Dedifferentiated amniotic fluid mesenchymal stem cell (primary cell): Measurements from ENCODE around the gene MSTN.

Source experiments
- DNase-seq: peaks from one replicate; pipeline ENCODE4 v3.0.0-alpha.2; 2016; ENCODE audit errors: extremely low spot score

Gene MSTN

DNA sequence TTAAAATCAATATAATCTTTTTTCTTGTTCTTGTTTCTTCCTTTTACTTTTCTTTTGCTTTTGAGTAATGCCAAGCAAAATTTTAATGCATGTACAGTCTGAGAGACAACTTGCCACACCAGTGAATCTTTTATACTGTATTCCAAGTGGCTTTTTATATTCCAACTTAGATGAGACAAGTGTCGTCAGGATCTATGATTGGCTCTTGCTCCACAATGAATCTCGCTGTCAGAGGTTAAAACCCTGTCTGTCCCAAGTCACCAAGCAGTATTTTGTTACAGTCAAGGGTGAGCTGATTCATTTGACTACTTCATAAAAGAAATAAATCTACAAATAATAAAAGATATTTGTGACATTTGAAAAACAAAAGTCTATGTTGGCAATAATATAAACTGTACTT is at the start of gene MSTN:
Gene MSTN (minus strand): TSS at position 129 of the 400 bp plus-strand sequence. CDS start 133 bp downstream, outside the sequence.
- DNase-seq = no peak

DNA sequence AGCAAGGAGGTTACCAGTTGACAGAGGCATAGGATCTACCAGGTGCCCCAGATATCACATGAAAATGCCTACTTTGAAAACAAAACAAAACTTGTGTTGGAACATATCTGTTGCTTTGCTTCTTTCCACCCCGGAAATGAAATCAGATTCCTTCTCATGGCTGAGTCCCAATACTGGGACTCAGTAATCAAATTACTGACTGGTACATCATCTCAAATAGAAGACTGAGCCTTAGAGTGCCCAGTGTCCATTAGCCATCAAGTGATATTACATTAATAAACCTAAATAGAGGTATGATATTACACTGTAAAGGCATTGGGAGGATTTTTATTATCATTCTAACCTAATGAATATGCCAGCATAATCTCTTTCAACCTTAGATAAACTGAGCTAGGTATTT is 48.6 kb upstream of the MSTN start:
- no peak for DNase-seq

DNA sequence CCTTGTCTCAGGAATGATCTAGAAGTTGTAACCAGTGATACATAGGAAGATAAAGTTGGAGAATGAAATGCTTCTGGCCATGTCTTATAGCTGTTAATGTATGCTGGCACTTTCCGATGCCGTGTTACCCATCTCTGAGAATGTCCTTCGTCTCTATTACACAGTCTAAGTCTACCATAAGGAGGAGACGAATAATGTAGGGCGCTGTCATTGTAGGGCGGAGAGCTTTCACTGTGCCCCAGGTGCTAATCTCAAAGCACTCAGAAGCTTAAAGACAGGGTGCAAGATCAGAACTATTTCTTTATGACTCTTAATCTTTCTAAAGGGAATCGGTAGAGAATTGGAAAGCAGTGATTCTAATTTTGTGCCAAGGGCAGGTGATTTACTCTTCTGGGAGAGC is 48.2 kb upstream of the MSTN start:
- no peak for DNase-seq

DNA sequence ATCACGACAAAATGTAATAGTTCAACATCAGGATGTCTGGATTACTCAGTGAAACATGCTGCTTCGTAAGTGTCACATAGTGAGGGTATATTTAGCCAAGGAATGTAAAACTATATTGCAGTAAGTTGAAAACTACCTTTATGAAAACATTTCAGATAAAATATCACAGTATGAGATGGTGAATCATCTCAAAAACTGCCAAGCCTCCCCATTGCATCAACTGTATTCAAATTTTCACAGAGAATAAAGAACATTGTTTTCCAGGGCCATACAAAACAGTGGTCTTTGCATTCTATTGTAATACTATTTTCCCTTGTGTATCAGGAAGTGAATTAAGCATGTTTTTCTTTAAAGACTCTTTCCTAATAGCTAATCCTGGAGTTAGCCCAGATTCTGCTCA is 47.6 kb upstream of the MSTN start:
- peak; percentile 43 for DNase-seq

DNA sequence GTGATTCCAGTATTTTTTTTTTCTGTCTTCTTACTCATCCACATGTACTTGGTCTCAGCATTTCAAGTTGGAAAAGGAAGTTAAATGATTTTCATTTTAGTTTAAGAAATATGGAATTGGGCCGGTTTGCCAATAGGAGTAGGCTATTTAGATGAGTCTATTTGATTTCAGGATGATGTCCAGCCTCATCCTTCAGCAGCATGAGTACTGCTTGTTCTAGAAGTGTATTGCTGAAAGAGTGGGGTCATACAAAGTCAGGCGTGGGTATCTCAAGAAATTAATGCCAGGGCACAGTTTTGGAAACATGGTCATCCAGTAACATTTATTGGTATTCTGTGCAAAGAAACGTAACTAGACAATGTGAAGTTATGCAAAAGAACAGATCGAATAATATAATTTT is 44.9 kb upstream of the MSTN start:
- DNase-seq = no peak

DNA sequence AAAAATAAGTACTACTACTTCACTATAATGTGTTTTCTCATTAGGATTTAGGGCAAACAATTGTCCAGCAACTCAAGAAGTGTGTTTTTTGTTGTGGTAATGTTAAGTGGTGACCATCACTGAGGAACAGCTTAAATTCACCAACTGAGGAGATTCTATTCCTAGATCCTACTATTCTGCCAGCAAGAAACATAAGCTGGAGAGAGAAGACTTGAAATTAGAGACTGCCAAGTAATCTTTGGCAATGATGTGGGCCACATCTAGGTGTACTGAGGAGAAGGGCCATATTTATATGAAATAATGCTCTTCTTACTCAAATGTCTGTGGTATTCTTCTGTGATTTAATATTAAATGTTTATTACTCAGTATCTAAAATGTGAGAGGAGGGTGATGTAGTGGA is 44.3 kb upstream of the MSTN start:
- DNase-seq = no peak

DNA sequence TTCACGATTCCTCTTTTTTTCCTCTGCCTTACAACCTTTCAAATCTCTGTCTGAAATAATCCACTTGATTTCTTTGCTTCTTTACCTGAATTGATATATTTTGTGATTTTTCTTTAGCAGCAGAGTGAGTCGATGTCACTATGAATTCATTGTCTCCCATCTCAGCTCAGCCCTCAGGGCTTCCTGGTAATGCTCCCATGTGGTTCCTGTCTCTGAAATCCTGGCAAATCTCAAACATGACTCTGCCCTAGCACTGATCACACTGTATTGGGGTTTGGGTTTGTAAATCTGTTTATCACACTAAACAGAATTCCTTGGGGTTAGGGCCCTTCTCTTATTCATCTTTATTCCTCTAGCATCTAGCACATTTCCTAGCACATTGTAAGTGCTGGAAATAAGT is 43.0 kb upstream of the MSTN start:
- no peak for DNase-seq

DNA sequence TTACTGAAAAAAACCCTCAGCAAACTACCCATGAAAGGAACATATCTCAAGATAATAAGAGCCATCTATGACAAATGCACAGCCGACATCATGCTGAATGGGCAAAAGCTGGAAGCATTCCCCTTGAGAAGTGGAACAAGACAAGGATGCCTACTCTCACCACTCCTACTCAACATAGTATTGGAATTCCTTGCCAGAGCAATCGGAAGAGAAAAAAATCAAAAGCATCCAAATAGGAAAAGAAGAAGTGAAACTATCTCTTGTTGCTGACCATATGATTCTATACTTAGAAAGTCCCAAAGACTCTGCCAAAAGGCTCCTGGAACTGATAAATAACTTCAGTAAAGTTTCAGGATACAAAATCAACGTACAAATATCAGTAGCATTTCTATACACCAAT is 40.6 kb upstream of the MSTN start:
- DNase-seq = no peak

DNA sequence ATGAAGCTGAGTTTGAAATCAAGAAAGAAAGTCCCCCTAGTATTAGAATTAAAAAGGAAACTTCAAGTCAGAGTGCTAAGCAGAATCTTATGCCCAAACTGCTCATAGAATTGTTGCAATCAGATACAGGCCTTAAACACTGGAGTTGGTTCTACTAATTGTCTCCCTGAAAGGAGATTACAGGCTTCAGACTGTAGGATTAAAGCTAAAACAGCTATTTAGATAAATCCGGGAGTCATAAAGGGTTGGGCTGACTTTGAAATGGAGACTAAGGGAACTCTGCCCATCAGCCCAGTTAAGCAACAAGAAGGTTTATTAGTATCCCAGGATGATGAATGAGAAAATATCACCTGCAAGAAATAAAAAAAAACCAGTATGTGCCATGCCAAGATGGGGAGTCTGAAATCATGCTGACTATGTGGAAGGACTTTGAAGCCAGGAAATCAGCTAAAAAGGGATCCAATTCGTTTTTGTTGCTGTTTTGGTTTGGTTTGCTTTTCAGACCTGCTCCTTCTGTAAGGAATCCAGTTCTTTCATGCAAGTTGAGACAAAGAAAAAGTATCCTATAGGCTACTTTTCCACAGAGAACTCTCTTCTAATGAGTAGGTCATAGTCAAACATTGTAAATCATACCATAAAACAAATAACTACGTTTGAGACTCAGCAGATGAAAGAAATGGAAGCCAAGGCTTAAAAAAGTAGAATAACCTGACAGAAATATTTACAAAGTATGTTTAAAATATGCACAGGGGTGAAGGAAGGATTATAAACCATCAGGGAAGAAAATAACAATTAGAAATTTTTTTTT is 37.6 kb upstream of the MSTN start:
- DNase-seq = no peak

DNA sequence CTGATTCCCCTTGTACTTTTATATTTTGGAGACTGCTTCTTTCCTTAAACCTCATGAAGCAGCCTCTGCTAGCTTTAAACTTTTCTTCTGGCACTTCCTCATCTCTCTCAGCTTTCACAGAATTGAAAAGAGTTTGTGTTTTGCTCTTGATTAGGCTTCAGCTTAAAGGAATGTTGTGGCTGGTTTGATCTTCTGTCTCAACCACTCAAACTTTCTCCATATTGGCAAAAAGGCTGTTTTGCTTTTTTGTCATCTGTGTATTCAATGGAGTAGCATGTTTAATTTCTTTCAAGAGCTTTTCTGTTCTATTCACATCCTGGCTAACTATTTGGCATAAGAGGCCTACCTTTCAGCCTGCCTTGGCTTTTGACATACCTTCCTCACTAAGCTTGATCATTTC is 36.3 kb upstream of the MSTN start:
- DNase-seq = no peak

DNA sequence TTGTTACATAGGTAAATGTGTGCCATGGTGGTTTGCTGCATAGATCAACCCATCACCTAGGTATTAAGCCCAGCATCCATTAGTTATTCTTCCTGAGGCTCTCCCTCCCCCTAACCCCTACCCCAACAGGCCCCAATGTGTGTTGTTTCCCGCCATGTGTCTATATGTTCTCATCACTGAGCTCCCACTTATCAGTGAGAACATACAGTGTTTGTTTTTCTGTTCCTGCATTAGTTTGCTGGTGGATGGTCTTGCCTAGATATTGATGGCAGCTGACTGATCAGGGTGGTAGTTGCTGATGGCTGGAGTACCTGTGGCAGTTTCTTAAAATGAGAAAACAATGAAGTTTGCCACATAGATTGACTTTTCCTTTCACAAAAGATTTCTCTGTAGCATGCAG is 34.6 kb upstream of the MSTN start:
- no peak for DNase-seq

DNA sequence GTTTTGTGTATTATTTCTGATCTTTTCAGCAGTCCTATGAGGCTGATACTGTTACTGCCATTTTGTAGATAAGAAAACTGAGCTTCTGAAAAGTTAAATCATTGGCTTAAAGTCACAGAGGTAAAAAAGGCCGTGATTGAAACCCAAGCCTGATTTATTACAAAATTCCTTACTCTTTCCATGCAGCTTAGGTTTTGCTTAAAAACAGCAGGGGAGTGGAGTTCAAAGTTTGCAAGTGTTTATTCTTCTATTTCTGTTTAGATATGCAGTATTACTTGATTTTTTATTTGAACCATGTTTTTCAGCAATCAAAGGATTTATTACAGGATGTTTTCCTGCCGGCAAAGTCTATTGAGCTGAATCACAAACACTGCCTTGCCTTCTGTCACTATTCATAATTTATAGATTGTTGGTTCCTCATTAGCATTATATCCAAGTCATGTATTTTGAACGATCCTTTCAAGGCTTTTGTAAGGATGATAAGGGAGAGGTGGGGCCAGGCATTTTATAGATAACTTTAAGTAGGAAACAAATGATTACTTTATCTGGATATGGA is 31.9 kb upstream of the MSTN start:
- no peak for DNase-seq

DNA sequence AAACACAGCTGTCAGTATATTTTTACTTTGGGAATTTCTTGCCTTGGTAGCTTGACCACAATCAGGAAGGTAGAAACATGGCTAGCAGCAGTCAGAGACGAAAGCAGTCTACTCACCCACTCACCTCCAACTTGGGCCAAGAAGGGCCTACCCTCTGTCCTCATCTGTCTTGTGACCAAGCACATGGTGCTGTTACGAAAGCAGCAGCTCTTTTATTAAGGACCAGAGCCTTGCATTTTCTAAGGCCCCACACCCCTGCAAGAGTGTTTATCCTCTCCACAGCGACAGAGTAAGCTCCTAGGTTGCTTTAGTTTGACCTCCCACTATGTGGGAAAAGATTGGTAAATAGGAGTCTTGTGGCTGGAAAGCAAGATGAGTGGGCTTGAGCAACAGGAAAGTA is 31.3 kb upstream of the MSTN start:
- no peak for DNase-seq

DNA sequence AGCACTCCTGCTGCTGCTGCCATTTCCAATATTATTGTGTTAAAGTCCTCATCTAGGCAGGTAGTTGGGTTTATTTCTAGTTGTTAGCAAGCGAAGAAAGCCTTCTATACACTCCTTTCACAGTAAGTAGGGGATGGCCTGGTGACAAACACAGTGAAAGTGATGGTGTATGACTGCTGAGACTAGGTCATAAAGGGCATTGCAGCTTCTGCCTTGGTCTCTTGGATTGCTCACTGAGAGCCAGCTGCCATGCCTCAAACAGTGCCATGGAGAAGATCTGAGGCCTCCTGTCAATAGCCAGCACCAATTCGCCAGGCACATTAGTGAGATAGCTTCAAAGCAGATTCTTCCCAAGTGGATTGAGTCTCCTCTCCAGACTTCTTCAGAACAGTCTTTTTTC is 27.6 kb upstream of the MSTN start:
- DNase-seq = no peak

DNA sequence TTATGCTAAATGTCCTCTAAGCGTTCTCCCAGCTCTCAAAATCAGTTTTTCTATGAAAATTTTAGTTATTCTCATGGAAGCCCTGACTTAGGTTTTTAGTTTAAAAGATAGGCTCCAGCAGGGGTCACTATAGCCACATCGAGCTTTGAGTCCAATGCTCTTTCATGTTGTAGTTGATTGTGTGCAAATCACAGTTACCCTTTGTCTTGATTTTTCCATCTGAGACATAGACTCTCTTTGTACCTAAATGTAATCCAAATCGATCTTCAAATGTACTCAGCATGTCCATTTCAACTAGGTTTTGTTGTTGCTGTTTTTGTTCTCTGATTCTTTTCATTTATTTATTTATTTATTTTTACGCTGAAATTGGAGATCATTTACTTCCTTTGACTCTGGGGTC is 26.4 kb upstream of the MSTN start:
- peak; percentile 75 for DNase-seq

DNA sequence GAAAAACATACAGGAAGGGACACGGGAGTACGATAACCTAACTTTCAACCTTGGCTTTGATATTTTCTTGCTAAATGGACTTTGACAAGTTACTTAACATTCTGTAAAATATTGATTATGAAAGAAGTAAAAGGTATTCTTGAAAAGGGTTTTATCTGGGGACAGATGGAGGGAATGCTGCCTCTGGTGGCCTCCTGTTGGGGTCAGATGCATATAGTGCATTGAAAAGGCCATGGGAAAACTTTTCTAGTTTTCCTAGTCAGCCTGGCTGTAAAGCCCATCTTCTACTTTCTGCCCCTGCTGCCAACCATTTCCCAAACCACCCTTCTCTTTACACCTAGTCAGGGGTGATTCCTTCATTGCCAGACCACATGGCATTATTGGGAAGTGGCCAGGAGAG is 22.2 kb upstream of the MSTN start:
- no peak for DNase-seq

DNA sequence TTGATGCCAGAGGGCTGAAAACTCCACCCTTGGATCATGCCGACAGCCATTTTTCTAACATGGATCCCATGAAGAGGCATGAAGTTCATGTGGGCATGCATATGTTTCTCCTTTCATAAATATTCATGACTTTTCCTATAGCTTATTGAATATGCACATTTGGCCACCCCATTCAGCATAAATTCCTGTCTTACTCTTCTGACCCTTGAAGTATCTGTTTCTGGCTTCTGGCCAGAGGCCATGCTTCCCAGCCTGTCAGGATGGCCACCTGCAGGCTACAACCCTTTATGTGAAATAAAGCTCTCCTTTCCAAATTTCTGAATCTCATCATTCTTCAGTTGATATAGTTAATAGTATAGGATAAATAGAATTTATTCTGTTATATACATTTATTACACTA is 19.6 kb upstream of the MSTN start:
- DNase-seq = no peak

DNA sequence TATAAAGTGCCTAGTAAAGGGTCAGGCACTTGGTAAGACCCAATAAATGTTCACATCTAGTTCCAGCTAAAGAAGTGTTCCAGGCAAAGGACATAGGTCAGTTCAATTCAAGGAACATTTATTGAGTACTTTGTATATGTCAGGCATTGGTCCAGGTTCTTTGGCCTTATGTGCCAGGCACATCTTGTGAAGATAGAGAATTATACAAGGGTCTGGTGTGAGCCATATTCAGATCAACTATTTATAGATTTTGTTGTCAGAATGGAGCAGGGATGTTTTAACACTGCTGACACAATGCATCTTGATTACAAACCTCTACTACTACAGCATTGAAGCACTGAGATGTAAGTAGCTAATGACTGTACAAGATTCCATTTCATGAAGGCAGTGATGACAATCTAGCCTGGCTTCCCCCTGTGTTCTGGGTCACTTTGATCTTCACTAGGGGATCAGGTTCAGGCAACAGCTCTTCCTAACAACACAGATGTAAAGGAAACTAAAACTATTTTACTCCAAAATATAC is 18.1 kb upstream of the MSTN start:
- DNase-seq = no peak

DNA sequence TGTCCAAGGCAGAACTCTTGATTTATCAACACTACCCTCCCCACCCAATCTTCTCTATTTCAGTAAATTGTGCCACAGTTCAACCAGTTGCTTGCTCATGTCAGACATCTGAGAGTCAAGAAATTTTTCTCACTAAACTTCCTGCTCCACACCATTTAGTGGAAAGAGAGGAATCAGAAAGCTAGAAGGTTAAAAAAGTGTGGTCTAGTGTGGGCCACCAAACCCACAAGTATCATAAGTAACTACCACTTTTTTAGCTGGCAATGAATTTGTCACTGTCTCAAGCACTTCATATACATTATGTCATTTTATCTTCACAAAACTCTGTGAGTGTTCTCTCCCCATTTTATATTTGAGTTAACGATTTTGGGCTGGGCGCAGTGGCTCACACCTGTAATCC is 16.6 kb upstream of the MSTN start:
- DNase-seq = no peak

DNA sequence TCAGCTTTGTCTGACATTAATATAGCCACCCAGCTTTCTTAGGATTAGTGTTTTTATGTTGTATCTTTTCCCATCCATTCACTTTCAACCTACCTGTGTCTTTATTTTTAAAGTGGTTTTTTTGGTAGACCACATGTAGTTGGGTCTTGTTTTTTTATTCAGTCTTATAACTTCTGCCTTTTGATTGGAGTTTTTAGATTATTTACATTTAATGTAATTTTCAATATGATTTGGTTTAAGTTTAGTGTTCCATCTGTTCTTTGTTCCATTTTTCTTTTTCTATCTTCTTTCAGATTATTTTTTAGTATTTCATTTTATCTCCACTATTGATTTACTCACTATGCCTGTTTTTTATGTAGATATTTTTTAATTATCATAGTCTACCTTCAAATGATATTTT is 13.1 kb upstream of the MSTN start:
- DNase-seq = no peak

DNA sequence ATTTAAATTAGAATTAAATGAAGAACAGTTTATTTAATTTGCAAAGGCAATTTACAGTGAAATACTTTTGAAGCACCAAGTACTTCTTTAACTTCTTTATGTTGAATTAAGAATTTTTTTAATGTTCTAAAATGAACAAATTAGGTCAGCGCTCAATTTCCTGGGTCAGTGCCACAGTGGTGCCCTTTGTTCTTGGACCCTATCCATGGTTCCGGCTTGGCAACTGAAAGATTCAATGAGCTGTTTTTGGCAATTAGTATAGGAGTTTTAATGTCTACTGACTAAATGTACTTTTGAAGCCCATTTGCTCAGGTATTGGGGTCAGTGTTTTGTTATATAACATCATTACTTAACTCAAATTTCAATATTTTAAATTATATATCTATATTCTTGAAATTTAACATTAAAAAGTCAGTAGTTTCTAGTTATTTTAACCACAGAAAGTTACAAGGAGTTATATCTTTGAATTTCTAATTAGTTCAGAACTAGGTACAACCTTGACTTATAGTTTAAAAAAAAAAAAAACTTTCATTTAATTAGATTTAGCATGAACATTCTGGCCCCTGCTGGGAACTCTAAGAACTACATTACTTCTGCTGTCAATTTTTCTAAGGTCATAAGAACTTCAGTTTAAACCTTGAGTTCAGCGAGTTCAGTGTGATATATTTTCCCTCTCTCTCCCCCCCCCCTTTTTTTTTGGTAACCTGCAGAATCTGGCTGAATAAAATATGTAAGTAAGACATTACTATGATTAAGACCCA is 7.6 kb upstream of the MSTN start:
- peak; percentile 78 for DNase-seq

DNA sequence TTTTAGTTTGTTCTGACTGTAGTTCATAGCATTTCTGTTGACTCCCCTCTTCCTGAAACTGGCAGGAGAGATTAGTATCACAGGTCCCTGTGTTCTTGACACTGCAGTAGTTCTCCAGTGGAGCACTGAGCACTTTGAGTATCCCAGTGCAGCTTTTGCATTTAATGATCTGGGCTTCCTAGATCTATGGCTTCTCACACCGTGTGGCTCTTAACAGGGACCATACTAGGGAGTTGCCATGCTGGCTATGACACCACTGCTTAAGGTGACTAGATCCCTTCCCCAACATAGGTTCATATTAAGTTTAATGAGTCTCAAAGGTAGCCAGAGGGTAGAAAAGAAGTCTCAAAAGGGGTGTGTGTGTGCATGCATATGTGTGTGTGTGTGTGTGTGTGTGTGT is 6.2 kb upstream of the MSTN start:
- DNase-seq = no peak

DNA sequence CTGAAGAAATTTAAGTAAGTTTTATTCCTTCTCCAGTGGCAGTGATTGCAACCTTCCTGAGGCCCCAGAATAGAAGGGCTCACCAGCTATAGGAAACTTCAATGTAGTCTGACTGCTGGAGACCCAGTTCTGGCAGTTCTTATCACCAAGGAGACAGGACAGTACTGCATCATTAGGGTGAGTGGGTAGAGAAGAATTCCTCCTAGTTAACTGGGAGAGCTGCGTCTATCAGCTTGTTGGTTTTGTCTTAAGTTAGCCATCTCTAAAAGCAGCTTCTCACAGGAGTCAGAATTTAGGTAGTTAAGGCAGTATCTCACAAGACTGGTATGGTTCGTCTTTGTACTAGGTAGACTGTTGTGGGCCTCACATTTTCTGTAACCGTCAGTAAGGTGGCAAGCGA is 3.3 kb upstream of the MSTN start:
- no peak for DNase-seq
